HepG2 (cell line): ENCODE results near the gene ZNF33B. TPM values are rescaled to one million over a fixed set of nuclear protein-coding genes. Genes with fewer than 3 reads are reported as not detected.
A peak's percentile ranks its signal among the peaks of the same experiment; 100 is the strongest.

Source experiments
- ESRRA ChIP-seq: sonication (generic); formaldehyde crosslinking; IDR thresholded peaks from 2 replicates; pipeline ENCODE4 v1.5.1; 2020; ENCODE audit warnings: mild to moderate bottlenecking, low read depth, missing genetic modification reagents
- IRX3 ChIP-seq: sonication (generic); formaldehyde crosslinking; IDR thresholded peaks from 2 replicates; pipeline ENCODE4 v1.8.1; 2023; ENCODE audit warnings: mild to moderate bottlenecking, low read depth, missing genetic modification reagents, borderline replicate concordance
- MAF1 ChIP-seq: sonication (generic); formaldehyde crosslinking; IDR thresholded peaks from 2 replicates; pipeline ENCODE4 v1.5.0; 2020; ENCODE audit warnings: missing genetic modification reagents, borderline replicate concordance
- MIER2 ChIP-seq: IDR thresholded peaks from 2 replicates; pipeline ENCODE4 v1.6.1; 2016; ENCODE audit warnings: missing biosample characterization, missing genetic modification reagents
- NKX3-1 ChIP-seq: sonication (generic); formaldehyde crosslinking; IDR thresholded peaks from 2 replicates; pipeline ENCODE4 v1.5.0; 2020; ENCODE audit warnings: missing genetic modification reagents
- PATZ1 ChIP-seq: sonication (generic); formaldehyde crosslinking; IDR thresholded peaks from 2 replicates; pipeline ENCODE4 v1.4.0; 2020; ENCODE audit warnings: missing genetic modification reagents
- RORA ChIP-seq: sonication (generic); formaldehyde crosslinking; IDR thresholded peaks from 2 replicates; pipeline ENCODE4 v1.5.0; 2020; ENCODE audit warnings: mild to moderate bottlenecking, missing genetic modification reagents, moderate library complexity
- SMAD9 ChIP-seq: sonication (generic); formaldehyde crosslinking; IDR thresholded peaks from 2 replicates; pipeline ENCODE4 v1.5.1; 2020; ENCODE audit warnings: mild to moderate bottlenecking, missing genetic modification reagents
- TFDP2 ChIP-seq: sonication (generic); formaldehyde crosslinking; IDR thresholded peaks from 2 replicates; pipeline ENCODE4 v1.4.0; 2020; ENCODE audit warnings: missing genetic modification reagents
- ZMAT3 ChIP-seq: sonication (generic); formaldehyde crosslinking; conservative IDR thresholded peaks from 2 replicates; pipeline ENCODE4 v1.7.0; 2021; ENCODE audit warnings: missing genetic modification reagents
- ZNF101 ChIP-seq: sonication (generic); formaldehyde crosslinking; IDR thresholded peaks from 2 replicates; pipeline ENCODE4 v1.4.0; 2020; ENCODE audit warnings: mild to moderate bottlenecking, low read depth, missing genetic modification reagents, borderline replicate concordance
- ZNF264 ChIP-seq: sonication (generic); formaldehyde crosslinking; IDR thresholded peaks from 2 replicates; pipeline ENCODE4 v1.4.0; 2020; ENCODE audit warnings: missing genetic modification reagents
- ZNF326 ChIP-seq: sonication (generic); formaldehyde crosslinking; IDR thresholded peaks from 2 replicates; pipeline ENCODE4 v1.4.0; 2020; ENCODE audit warnings: missing genetic modification reagents, borderline replicate concordance
- ZNF552 ChIP-seq: sonication (generic); formaldehyde crosslinking; IDR thresholded peaks from 2 replicates; pipeline ENCODE4 v1.9.0; 2022; ENCODE audit warnings: missing genetic modification reagents, mild to moderate bottlenecking, borderline replicate concordance
- ZNF580 ChIP-seq: IDR thresholded peaks from 2 replicates; pipeline ENCODE4 v1.6.1; 2016; ENCODE audit warnings: low read depth, borderline replicate concordance
- ZNF781 ChIP-seq: sonication (generic); formaldehyde crosslinking; IDR thresholded peaks from 2 replicates; pipeline ENCODE4 v1.5.1; 2020; ENCODE audit warnings: borderline replicate concordance, mild to moderate bottlenecking, missing genetic modification reagents; ENCODE audit errors: not compliant biosample characterization
- ZZZ3 ChIP-seq: sonication (generic); formaldehyde crosslinking; IDR thresholded peaks from 2 replicates; pipeline ENCODE4 v1.4.0; 2020; ENCODE audit warnings: missing genetic modification reagents, mild to moderate bottlenecking, borderline replicate concordance
- polyA plus RNA-seq, 8 experiments: library from polyadenylated mRNA; depleted of rRNA in 3 of 8; stranded (reverse) in 7 of 8; unstranded in 1 of 8; fragments of >200 nt; fragmentation: Illumina TruSeq in 4 of 8; extraction: Trizol in 4 of 8; gene quantifications; 2 replicates each; pipeline versions ENCODE4 v1.2.1 to v1.2.3, GENCODE V29; 2011 to 2016; ENCODE audit warnings: low read depth in 4 of 8, missing spikeins in 1 of 8, mixed read lengths in 1 of 8; ENCODE audit not compliant: insufficient read depth in 1 of 8
- small RNA-seq, 3 experiments: library from RNA; depleted of rRNA; stranded (forward); fragments of <200 nt; gene quantifications; one replicate each; pipeline ENCODE3, GENCODE V24; 2012; ENCODE audit warnings: low read depth in 2 of 3, low replicate concordance in 1 of 3; ENCODE audit not compliant: insufficient read length in 3 of 3, insufficient read depth in 2 of 3
- total RNA-seq, 5 experiments: library from RNA; depleted of rRNA; stranded (reverse); fragments of >200 nt; fragmentation: Illumina TruSeq; extraction: Trizol; gene quantifications; 2 replicates each; pipeline ENCODE4 v1.2.3, GENCODE V29; 2016; ENCODE audit warnings: low read depth in 1 of 5

Gene ZNF33B
- total and polyA plus RNA-seq, 2 of the 13 experiments (the other 11 are each of a cell fraction or from before 2014, with no cell fraction given) = 18.4 to 23.5 TPM

- no peak for TF ChIP-seq ZZZ3 (CRISPR knock-in tag)
- TF ChIP-seq ZNF781 (CRISPR knock-in tag) = no peak
- TF ChIP-seq TFDP2 = no peak
- TF ChIP-seq NKX3-1 (CRISPR knock-in tag) = no peak
- TF ChIP-seq ZNF264 (CRISPR knock-in tag) = 0 out of 2 replicates have a peak, but pooled peaks have one; percentile 28
- TF ChIP-seq MIER2 (CRISPR knock-in tag) = no peak
- TF ChIP-seq PATZ1 (CRISPR knock-in tag) = 0 out of 2 replicates have a peak, but pooled peaks have one; percentile 41
- TF ChIP-seq IRX3 (CRISPR knock-in tag) = no peak
- TF ChIP-seq ZNF326 (CRISPR knock-in tag) = no peak
- TF ChIP-seq SMAD9 (CRISPR knock-in tag) = no peak
- no peak for TF ChIP-seq ZNF552
- TF ChIP-seq ZNF580 (CRISPR knock-in tag) = no peak
- TF ChIP-seq ESRRA (CRISPR knock-in tag) = no peak
- no peak for TF ChIP-seq ZMAT3 (CRISPR knock-in tag)
- no peak for TF ChIP-seq MAF1
- TF ChIP-seq ZNF101 = no peak
- TF ChIP-seq RORA (CRISPR knock-in tag) = peak; percentile 60; the same call in 1 of the 2 replicates
- TF ChIP-seq, all 625 proteins: peak for 75
Observed at GRCh38 chr10:42543840-42544372, 94.5 kb downstream of the ZNF33B start (continued).

Small RNAs within 50 kb of the gene (small RNA-seq; reads per million reads assigned to genes)
- 0 reads per million in 3 experiments for gene AL022345.1
- gene AL022345.2 = 0 reads per million in 3 experiments
- 0 reads per million in 3 experiments for gene AL022345.3
- gene FXYD6P1 = 0 reads per million in 3 experiments
- gene RNU6-1170P = 0 reads per million in 3 experiments

Other genes starting within 250 kb of the ZNF33B start
- gene BMS1, start 144.2 kb upstream of the ZNF33B start, total RNA-seq (2016; rRNA removed; fragmentation: Illumina TruSeq; extraction: Trizol) = 25.2 and 41.1 TPM in 2 replicates
- gene BMS1, start 144.2 kb upstream of the ZNF33B start, polyA plus RNA-seq (2011; rRNA removed) = 3.8 and 3.9 TPM in 2 replicates